NB4 (cell line): ENCODE results near the gene SLX4.

Experiments
- MYC ChIP-seq: IDR thresholded peaks from 2 replicates; pipeline ENCODE4 v1.6.1; 2011; ENCODE audit warnings: low read depth, low read length
- POLR2A ChIP-seq: IDR thresholded peaks from 2 replicates; pipeline ENCODE4 v1.6.1; 2011; ENCODE audit warnings: mild to moderate bottlenecking; ENCODE audit not compliant: insufficient read length; ENCODE audit errors: extremely low read depth
- TF ChIP-seq, protein P1 (sequence below): IDR thresholded peaks from one replicate; pipeline ENCODE4 v1.5.1; 2012; ENCODE audit warnings: low read depth, low read length
- TF ChIP-seq, protein P2 (sequence below): IDR thresholded peaks from 2 replicates; pipeline ENCODE4 v1.6.1; 2011; ENCODE audit warnings: low read depth, low read length

DNA sequence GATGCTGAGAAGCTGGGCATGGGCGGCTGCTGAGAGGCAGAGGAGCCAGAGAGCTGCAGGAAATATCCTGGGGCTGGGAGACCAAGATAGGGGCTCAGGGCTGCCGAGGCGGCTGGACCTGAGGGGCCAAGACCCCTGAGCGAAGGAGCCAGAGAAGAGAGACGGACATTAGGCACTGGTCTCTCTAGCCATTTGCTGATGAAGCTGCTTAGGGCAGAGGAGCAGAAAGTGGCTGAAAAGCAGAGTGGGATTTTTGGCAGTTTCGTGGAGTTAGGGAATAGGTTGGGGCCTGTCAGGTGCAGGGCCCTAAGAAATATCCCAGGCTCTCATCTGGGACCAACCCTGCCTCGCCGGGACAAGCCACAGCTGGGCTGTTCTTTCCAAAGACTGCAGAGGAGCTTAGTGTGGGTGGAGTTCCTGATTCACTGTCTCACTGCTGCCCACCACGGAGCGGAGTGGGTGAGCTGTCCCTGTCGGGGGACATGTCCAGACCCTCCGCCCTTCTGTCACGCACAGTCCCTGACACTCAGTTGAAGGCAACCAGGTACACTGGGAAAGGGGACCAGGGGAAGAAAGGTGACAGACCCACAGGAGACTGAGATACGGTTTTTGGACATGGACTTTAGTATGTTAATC, 31.8 kb upstream of the SLX4 start:
- TF ChIP-seq, protein P1, sequence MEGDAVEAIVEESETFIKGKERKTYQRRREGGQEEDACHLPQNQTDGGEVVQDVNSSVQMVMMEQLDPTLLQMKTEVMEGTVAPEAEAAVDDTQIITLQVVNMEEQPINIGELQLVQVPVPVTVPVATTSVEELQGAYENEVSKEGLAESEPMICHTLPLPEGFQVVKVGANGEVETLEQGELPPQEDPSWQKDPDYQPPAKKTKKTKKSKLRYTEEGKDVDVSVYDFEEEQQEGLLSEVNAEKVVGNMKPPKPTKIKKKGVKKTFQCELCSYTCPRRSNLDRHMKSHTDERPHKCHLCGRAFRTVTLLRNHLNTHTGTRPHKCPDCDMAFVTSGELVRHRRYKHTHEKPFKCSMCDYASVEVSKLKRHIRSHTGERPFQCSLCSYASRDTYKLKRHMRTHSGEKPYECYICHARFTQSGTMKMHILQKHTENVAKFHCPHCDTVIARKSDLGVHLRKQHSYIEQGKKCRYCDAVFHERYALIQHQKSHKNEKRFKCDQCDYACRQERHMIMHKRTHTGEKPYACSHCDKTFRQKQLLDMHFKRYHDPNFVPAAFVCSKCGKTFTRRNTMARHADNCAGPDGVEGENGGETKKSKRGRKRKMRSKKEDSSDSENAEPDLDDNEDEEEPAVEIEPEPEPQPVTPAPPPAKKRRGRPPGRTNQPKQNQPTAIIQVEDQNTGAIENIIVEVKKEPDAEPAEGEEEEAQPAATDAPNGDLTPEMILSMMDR: no peak
- TF ChIP-seq POLR2A (no peak), MYC (no peak)
- TF ChIP-seq, protein P2, sequence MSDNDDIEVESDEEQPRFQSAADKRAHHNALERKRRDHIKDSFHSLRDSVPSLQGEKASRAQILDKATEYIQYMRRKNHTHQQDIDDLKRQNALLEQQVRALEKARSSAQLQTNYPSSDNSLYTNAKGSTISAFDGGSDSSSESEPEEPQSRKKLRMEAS: no peak
